Measurements from ENCODE around the gene ARFGAP2. TPM values are rescaled to one million over a fixed set of nuclear protein-coding genes. Genes with fewer than 3 reads are reported as not detected.

ARFGAP2 gene
- total and polyA plus RNA-seq, 2 of the 8 experiments (the other 6 are each of a cell fraction or from before 2014, with no cell fraction given), result 50.2 to 64.0 TPM

- H3K4me2 ChIP-seq (ENCODE audit: insufficient read depth in 1 of 2, low read depth in 2 of 2, low read length in 2 of 2), result no peak overlapping the region
- H3K79me1 ChIP-seq (ENCODE audit: low read depth, low read length), result peaks cover 19% of the 10 kb centered on the region
- no peak for DNase-seq (ENCODE audit: low read depth in 1 of 2, low spot score in 2 of 2)
- H3K14ac ChIP-seq (ENCODE audit: insufficient read length), result no peak overlapping the region
- H4K8ac ChIP-seq (ENCODE audit: extremely low read depth, insufficient read depth, low read length), result no peak overlapping the region
- H3K9ac ChIP-seq (replicated peaks in 1 of 4; ENCODE audit: extremely low read depth in 1 of 4, low read depth in 3 of 4, low read length in 3 of 4), result no peak overlapping the region
- H3K9me3 ChIP-seq (ENCODE audit: insufficient read depth in 2 of 2, low read depth in 1 of 2, low read length in 1 of 2), result no peaks in the 10 kb centered on the region
- no peak overlapping the region for H2AK5ac ChIP-seq (ENCODE audit: low read depth, low read length)
- no peak for TF ChIP-seq RXRA (IDR thresholded peaks at IDR 0.05; ENCODE audit: insufficient read depth, low read depth, low read length)
- TF ChIP-seq SRF (IDR thresholded peaks at IDR 0.05; ENCODE audit: low read depth, low read length), result no peak
- no peak for TF ChIP-seq SUZ12 (IDR thresholded peaks at IDR 0.05; ENCODE audit: low read length)
- TF ChIP-seq TCF12 (IDR thresholded peaks at IDR 0.05; ENCODE audit: low read depth, low read length), result no peak
- no peak for FAIRE-seq
- no peaks in the 10 kb centered on the region for H3K27me3 ChIP-seq (replicated peaks in 1 of 4; ENCODE audit: control insufficient read depth in 3 of 4, extremely low read depth in 1 of 4, insufficient read depth in 3 of 4, low read length in 3 of 4)
- peaks cover 3 to 7% of the 10 kb centered on the region in 2 experiments for H4K20me1 ChIP-seq (replicated peaks in 1 of 2; ENCODE audit: control insufficient read depth in 1 of 2, insufficient read depth in 2 of 2, low read length in 2 of 2)
- H2BK12ac ChIP-seq (ENCODE audit: low read depth, low read length), result no peak overlapping the region
- peaks cover 0 to 5% (median 1%) of the 10 kb centered on the region in 4 experiments; a peak in 3 of 7 replicates for H3K4me1 ChIP-seq (replicated peaks in 1 of 4; ENCODE audit: control insufficient read depth in 3 of 4, insufficient read depth in 4 of 4, low read length in 3 of 4)
- H4K5ac ChIP-seq (ENCODE audit: insufficient read length, low read depth, low read length), result no peak overlapping the region
- H3K18ac ChIP-seq (ENCODE audit: extremely low read depth, low read length), result no peak overlapping the region
- H2AFZ ChIP-seq (ENCODE audit: low read length), result no peak overlapping the region
- no peak overlapping the region for H2BK5ac ChIP-seq (ENCODE audit: low read depth, low read length)
- no peak overlapping the region for H3K56ac ChIP-seq (replicated peaks; ENCODE audit: insufficient read length, low read depth, low read length)
- H3K23me2 ChIP-seq (ENCODE audit: low read depth, low read length), result peaks cover 5% of the 10 kb centered on the region
- H3K36me3 ChIP-seq (ENCODE audit: control insufficient read depth in 2 of 4, insufficient read depth in 4 of 4, low read length in 3 of 4), result peaks cover 32 to 66% (median 47%) of the 10 kb centered on the region in 4 experiments
- no peak overlapping the region for H3K27ac ChIP-seq (ENCODE audit: low read depth, low read length)
- no peak overlapping the region for H3K4ac ChIP-seq (replicated peaks; ENCODE audit: insufficient read length, low read depth, low read length)
- ChIA-PET POLR2A (ENCODE audit: partially characterized antibody) (interaction anchor here (0.9 to 2.8 kb wide), 8 partner anchors 9 to 76 kb away, joined by 3 to 15 read pairs (median 4); no protein-coding TSS in a partner anchor), CTCF (ENCODE audit: partially characterized antibody) (interaction anchor here (0.6 to 3.7 kb wide), 5 partner anchors 10 to 422 kb away, joined by 3 to 32 read pairs (median 4); no protein-coding TSS in a partner anchor)
- no peak overlapping the region for H3K4me3 ChIP-seq (ENCODE audit: extremely low read depth in 1 of 4, insufficient read depth in 2 of 4, low read depth in 3 of 4, low read length in 4 of 4)
- no peak overlapping the region for H2BK20ac ChIP-seq (ENCODE audit: low read length)
- WGBS, 2 experiments (ENCODE audit: extremely low coverage in 1 of 2, insufficient coverage in 1 of 2, insufficient read length in 1 of 2, insufficient replicate concordance in 2 of 2, low coverage in 1 of 2, low lambda C conversion rate in 2 of 2, missing lambda C conversion rate in 1 of 2), result 97% methylated on average over 8 of the region's 8 CpGs; no CpG with 5 or more reads in 1 of the 2 experiments
- no peak overlapping the region for H4K91ac ChIP-seq (replicated peaks; ENCODE audit: insufficient read length, low read length)
- no peak overlapping the region for H3K23ac ChIP-seq (ENCODE audit: insufficient read length)
- H2BK15ac ChIP-seq (ENCODE audit: low read length), result no peak overlapping the region
- peaks cover 8 to 45% of the 10 kb centered on the region in 2 experiments for H3K79me2 ChIP-seq (ENCODE audit: control insufficient read depth in 1 of 2, insufficient read depth in 2 of 2, low read length in 2 of 2)
- no peak overlapping the region for H2BK120ac ChIP-seq (replicated peaks; ENCODE audit: low read depth, low read length)
Measured at GRCh38 chr11:47171856-47172255, 4.8 kb downstream of the ARFGAP2 start.
